Testis (tissue), 3 donors: ENCODE results near the gene DPP10. TPM values are rescaled to one million over a fixed set of nuclear protein-coding genes. Genes with fewer than 3 reads are reported as not detected.

Experiments used
- DNase-seq: peaks from one replicate; pipeline ENCODE4 v3.0.0-alpha.2; 2019
- H3K27ac ChIP-seq, 2 donors: fragments of 200-600 bp; sonication (generic); one replicate each; pipeline ENCODE4 v1.5.1; 2019
- H3K27me3 ChIP-seq: fragments of 200-600 bp; sonication (generic); one replicate; pipeline ENCODE4 v1.5.1; 2019
- H3K36me3 ChIP-seq: fragments of 200-600 bp; sonication (generic); one replicate; pipeline ENCODE4 v1.5.1; 2017; ENCODE audit warnings: low read depth; ENCODE audit errors: missing control alignments
- H3K4me1 ChIP-seq: fragments of 200-600 bp; sonication (generic); one replicate; pipeline ENCODE4 v1.5.1; 2019
- H3K4me3 ChIP-seq, 2 donors: fragments of 200-600 bp; sonication (generic); one replicate each; pipeline ENCODE4 v1.5.1; 2017 to 2019
- H3K9me3 ChIP-seq: fragments of 200-600 bp; sonication (generic); one replicate; pipeline ENCODE4 v1.5.1; 2017
- POLR2A ChIP-seq: fragments of 450-650 bp; IDR thresholded peaks from one replicate; pipeline ENCODE4 v1.6.1; 2017; ENCODE audit warnings: antibody characterized with exemption, mild to moderate bottlenecking, moderate library complexity
- WGBS, 2 donors: methylation state at CpG; one replicate each; pipeline ENCODE4 v1.1.5; 2018; 5-methylcytosine and 5-hydroxymethylcytosine counted together
- intact Hi-C: fragments of 100-400 bp; cut with DNase I; formaldehyde crosslinking; loops from one replicate; pipeline ENCODE4 v1.15.1; 2023; ENCODE audit warnings: low total_unique reads
- polyA plus RNA-seq: library from polyadenylated mRNA; stranded (reverse); fragments of 350-450 nt; fragmentation: Illumina TruSeq; extraction: RNeasy Lipid Tissue Mini Kit (QIAGEN cat#74804); gene quantifications from one replicate; pipeline ENCODE4 v1.2.3, GENCODE V29; 2014; ENCODE audit warnings: low read depth, low replicate concordance; ENCODE audit not compliant: insufficient read depth
- total RNA-seq, 2 donors: library from RNA; depleted of rRNA; stranded (reverse); fragments of >200 nt; gene quantifications; one replicate each; pipeline ENCODE4 v1.2.3, GENCODE V29; 2016
- TF ChIP-seq, protein P1 (sequence below), 3 experiments: fragments of 450-650 bp in 2 of 3; fragments of 200-600 bp in 1 of 3; sonication (generic) in 1 of 3; IDR thresholded peaks; one replicate each; pipeline ENCODE4 v1.5.1; 2016 to 2019; ENCODE audit warnings: antibody characterized with exemption in 3 of 3, mild to moderate bottlenecking in 2 of 3, moderate library complexity in 1 of 3

Gene DPP10
- total and polyA plus RNA-seq, 3 donors from 2014 or later, result 1.7 to 6.7 (median 6.7) TPM

- DNase-seq, result no peak
- no peak for TF ChIP-seq POLR2A
- TF ChIP-seq, protein P1, sequence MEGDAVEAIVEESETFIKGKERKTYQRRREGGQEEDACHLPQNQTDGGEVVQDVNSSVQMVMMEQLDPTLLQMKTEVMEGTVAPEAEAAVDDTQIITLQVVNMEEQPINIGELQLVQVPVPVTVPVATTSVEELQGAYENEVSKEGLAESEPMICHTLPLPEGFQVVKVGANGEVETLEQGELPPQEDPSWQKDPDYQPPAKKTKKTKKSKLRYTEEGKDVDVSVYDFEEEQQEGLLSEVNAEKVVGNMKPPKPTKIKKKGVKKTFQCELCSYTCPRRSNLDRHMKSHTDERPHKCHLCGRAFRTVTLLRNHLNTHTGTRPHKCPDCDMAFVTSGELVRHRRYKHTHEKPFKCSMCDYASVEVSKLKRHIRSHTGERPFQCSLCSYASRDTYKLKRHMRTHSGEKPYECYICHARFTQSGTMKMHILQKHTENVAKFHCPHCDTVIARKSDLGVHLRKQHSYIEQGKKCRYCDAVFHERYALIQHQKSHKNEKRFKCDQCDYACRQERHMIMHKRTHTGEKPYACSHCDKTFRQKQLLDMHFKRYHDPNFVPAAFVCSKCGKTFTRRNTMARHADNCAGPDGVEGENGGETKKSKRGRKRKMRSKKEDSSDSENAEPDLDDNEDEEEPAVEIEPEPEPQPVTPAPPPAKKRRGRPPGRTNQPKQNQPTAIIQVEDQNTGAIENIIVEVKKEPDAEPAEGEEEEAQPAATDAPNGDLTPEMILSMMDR (IDR thresholded peaks at IDR 0.05), result no peak
- 85 to 89% methylated on average over 5 of the region's 5 CpGs for WGBS, 2 donors
- intact Hi-C loops, result no loop called here
- H3K36me3 ChIP-seq, result no peaks in the 10 kb centered on the region
- no peaks in the 10 kb centered on the region for H3K27me3 ChIP-seq
- no peak overlapping the region for H3K4me3 ChIP-seq
- no peak overlapping the region for H3K27ac ChIP-seq
- H3K4me1 ChIP-seq, result no peaks in the 10 kb centered on the region
- no peaks in the 10 kb centered on the region for H3K9me3 ChIP-seq
Measured at GRCh38 chr2:114810092-114810491, 367.7 kb downstream of the DPP10 start.

GRCh38 chr2:114812261-114812660 is 369.8 kb downstream of the DPP10 start:
- intact Hi-C loops, result no loop called here
- Histone ChIP-seq H3K9me3 (no peaks in the 10 kb centered on the region), H3K4me3 (no peak overlapping the region), H3K4me1 (no peaks in the 10 kb centered on the region), H3K27me3 (no peaks in the 10 kb centered on the region), H3K36me3 (no peaks in the 10 kb centered on the region), H3K27ac (no peak overlapping the region)
- no peak for DNase-seq
- TF ChIP-seq, protein P1 (IDR thresholded peaks at IDR 0.05), result no peak
- no peak for TF ChIP-seq POLR2A
- 72 to 82% methylated on average over 5 of the region's 5 CpGs for WGBS, 2 donors

GRCh38 chr2:114814355-114814754 is 371.9 kb downstream of the DPP10 start:
- WGBS, 2 donors, result 85 to 87% methylated on average over 6 of the region's 6 CpGs
- intact Hi-C loops, result no loop called here
- TF ChIP-seq POLR2A, result no peak
- TF ChIP-seq, protein P1 (IDR thresholded peaks at IDR 0.05), result no peak

DNA sequence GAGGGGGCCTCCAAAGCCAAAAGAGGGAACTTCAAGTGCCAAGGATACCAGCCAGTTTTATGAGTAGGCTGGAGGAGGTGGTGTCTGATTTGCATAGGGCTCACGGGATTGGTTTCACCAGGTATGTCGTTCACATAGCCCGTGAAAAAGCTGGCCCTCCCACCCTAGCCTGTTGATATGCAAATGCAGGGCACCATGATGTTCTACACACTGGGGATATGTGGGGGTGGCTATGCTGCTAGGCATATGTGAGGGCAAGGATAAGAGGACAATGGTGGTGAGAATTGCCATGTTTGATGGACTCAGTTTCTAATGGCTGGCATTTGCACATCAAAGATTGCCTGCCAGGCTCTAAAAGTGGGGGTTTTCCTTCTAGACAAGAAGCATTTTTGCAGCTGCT is 378.6 kb downstream of the DPP10 start:
- no peaks in the 10 kb centered on the region for H3K9me3 ChIP-seq
- intact Hi-C loops, result no loop called here
- 73 to 80% methylated on average over 3 of the region's 3 CpGs for WGBS, 2 donors
- no peak for DNase-seq
- H3K27me3 ChIP-seq, result no peaks in the 10 kb centered on the region
- H3K27ac ChIP-seq, result no peak overlapping the region
- no peaks in the 10 kb centered on the region for H3K4me1 ChIP-seq
- TF ChIP-seq, protein P1 (IDR thresholded peaks at IDR 0.05), result no peak
- no peak for TF ChIP-seq POLR2A
- H3K36me3 ChIP-seq, result no peaks in the 10 kb centered on the region
- no peak overlapping the region for H3K4me3 ChIP-seq

More at GRCh38 chr2:114814355-114814754, 371.9 kb downstream of the DPP10 start:
- H3K27me3 ChIP-seq, result no peaks in the 10 kb centered on the region
- no peaks in the 10 kb centered on the region for H3K4me1 ChIP-seq
- H3K36me3 ChIP-seq, result no peaks in the 10 kb centered on the region
- no peak overlapping the region for H3K27ac ChIP-seq
- H3K9me3 ChIP-seq, result no peaks in the 10 kb centered on the region
- H3K4me3 ChIP-seq, result no peak overlapping the region
- no peak for DNase-seq

GRCh38 chr2:114843963-114844362 is 401.5 kb downstream of the DPP10 start:
- no peaks in the 10 kb centered on the region for H3K27me3 ChIP-seq
- no peak for DNase-seq
- no peak overlapping the region for H3K27ac ChIP-seq
- no peaks in the 10 kb centered on the region for H3K36me3 ChIP-seq
- H3K9me3 ChIP-seq, result no peaks in the 10 kb centered on the region
- H3K4me1 ChIP-seq, result no peaks in the 10 kb centered on the region
- H3K4me3 ChIP-seq, result no peak overlapping the region
- intact Hi-C loops, result no loop called here
- WGBS, 2 donors, result 92 to 97% methylated on average over 3 of the region's 3 CpGs
- TF ChIP-seq POLR2A, result no peak
- TF ChIP-seq, protein P1 (IDR thresholded peaks at IDR 0.05), result no peak
